ENCODE measurements around the gene SH3TC1. TPM values are rescaled to one million over a fixed set of nuclear protein-coding genes. Genes with fewer than 3 reads are reported as not detected.

The SH3TC1 gene
- polyA plus RNA-seq, 4 donors, result 0.45 to 25.3 (median 6.3) TPM

DNA sequence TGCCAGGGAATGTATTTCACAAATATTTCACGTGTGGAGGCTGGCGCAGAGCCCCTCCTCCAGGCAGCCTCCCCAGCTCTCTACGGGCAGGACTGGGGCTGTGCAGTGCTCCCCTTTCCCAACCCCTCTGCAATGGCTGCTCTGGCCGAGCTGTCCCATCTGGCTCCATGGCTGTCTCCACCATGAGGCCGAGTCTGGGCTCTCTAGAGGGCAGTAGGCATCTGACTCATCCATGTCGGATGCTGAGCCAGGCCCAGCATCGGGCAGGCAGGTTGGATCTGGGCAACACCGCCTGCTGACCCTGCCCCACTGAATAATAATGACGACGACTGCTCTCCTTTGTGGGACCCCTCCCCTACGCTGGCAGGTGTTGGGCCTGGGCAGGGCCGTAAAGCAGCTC is 11.0 kb upstream of the SH3TC1 start:
- Histone ChIP-seq H3K27ac (ENCODE audit: low read depth in 1 of 3, low read length in 2 of 3) (no peak overlapping the region), H3K4me1 (ENCODE audit: control insufficient read depth in 3 of 3, insufficient read depth in 2 of 3, low read depth in 1 of 3, low read length in 2 of 3) (peaks cover 0 to 7% (median 1%) of the 10 kb centered on the region in 3 donors)
- no peak for FAIRE-seq

GRCh38 chr4:8188743-8189550 is 10.1 kb upstream of the SH3TC1 start:
- 31 to 69% (median 43%) methylated on average over 27 to 29 of the region's 29 CpGs for WGBS, 3 donors
- FAIRE-seq (no peak), DNase-seq (no peak)
- H3K9me3 ChIP-seq (ENCODE audit: control insufficient read depth in 2 of 2, insufficient read depth in 1 of 2, low read depth in 1 of 2, low read length in 1 of 2), result no peaks in the 10 kb centered on the region
- no peak overlapping the region for H3K4me3 ChIP-seq (ENCODE audit: low read depth in 1 of 3, low read length in 3 of 3)
- H3K27me3 ChIP-seq (ENCODE audit: control insufficient read depth in 3 of 3, insufficient read depth in 3 of 3, low read length in 3 of 3), result no peaks in the 10 kb centered on the region
- H3K4me1 ChIP-seq (ENCODE audit: control insufficient read depth in 3 of 3, insufficient read depth in 2 of 3, low read depth in 1 of 3, low read length in 2 of 3), result peaks cover 0 to 7% (median 0%) of the 10 kb centered on the region in 3 donors
- H3K27ac ChIP-seq (ENCODE audit: low read depth in 1 of 3, low read length in 2 of 3), result no peak overlapping the region
- no peaks in the 10 kb centered on the region for H3K36me3 ChIP-seq (ENCODE audit: control insufficient read depth in 3 of 3, insufficient read depth in 2 of 3, low read depth in 1 of 3, low read length in 3 of 3)

More for the DNA sequence above, 11.0 kb upstream of the SH3TC1 start:
- Histone ChIP-seq H3K27me3 (ENCODE audit: control insufficient read depth in 3 of 3, insufficient read depth in 3 of 3, low read length in 3 of 3) (no peaks in the 10 kb centered on the region), H3K4me3 (ENCODE audit: low read depth in 1 of 3, low read length in 3 of 3) (no peak overlapping the region), H3K36me3 (ENCODE audit: control insufficient read depth in 3 of 3, insufficient read depth in 2 of 3, low read depth in 1 of 3, low read length in 3 of 3) (no peaks in the 10 kb centered on the region), H3K9me3 (ENCODE audit: control insufficient read depth in 2 of 2, insufficient read depth in 1 of 2, low read depth in 1 of 2, low read length in 1 of 2) (no peaks in the 10 kb centered on the region)
- WGBS, 3 donors, result 31 to 80% (median 49%) methylated on average over 12 of the region's 12 CpGs
- DNase-seq, result peak in 1 of 2 donors; percentile 52

DNA sequence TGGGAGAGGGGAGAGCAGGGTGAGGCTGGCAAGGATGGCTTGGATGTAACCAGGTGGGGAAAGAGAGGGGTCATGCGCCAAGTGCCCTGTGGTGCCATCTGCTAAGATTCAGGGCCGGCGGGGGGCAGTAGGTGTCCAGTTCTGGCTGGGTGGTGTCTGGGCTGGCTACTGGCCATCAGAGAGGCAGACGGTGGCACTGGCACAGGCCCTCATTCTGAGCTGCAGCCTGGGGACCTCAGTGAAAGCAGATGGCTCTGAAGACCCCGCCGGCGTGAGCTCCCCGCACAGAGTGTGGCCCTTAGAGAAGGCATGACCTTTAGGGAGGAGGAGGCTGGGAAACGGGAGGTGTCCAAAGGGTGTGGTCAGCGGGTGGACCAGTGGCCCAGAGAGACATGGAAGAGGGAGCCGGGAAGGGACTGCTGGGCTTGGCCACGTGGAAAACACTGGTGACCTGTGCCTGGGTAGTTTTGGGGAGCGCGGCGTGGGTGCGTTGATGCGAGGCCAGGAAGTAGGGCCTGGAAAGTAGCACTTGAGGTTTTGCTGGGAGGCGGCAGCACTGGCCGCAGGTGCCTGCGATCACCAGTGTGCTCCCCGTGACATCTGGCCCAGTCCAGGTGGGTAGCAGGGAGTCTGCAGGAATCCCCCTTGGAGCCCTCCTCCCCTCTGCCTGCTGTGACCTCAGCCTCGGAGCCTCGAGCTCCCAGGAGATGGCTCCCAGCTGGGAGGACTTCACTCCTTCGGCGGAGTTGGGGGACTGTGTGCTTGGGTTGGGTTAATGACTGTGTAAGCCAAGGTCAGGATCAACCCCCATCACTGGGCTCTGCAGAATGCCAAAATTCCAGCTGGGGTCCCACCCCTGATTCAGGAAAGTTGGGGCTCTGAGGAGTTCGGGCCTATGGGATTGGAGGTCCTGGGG is 9.3 kb upstream of the SH3TC1 start:
- H3K27ac ChIP-seq (ENCODE audit: low read depth in 1 of 3, low read length in 2 of 3), result peak overlapping the region in 1 of 3 donors; percentile 70
- H3K4me1 ChIP-seq (ENCODE audit: control insufficient read depth in 3 of 3, insufficient read depth in 2 of 3, low read depth in 1 of 3, low read length in 2 of 3), result peaks cover 0 to 7% (median 0%) of the 10 kb centered on the region in 3 donors
- no peaks in the 10 kb centered on the region for H3K36me3 ChIP-seq (ENCODE audit: control insufficient read depth in 3 of 3, insufficient read depth in 2 of 3, low read depth in 1 of 3, low read length in 3 of 3)
- H3K4me3 ChIP-seq (ENCODE audit: low read depth in 1 of 3, low read length in 3 of 3), result no peak overlapping the region
- H3K27me3 ChIP-seq (ENCODE audit: control insufficient read depth in 3 of 3, insufficient read depth in 3 of 3, low read length in 3 of 3), result no peaks in the 10 kb centered on the region
- no peaks in the 10 kb centered on the region for H3K9me3 ChIP-seq (ENCODE audit: control insufficient read depth in 2 of 2, insufficient read depth in 1 of 2, low read depth in 1 of 2, low read length in 1 of 2)
- FAIRE-seq, result no peak
- no peak for DNase-seq
- 85 to 92% (median 86%) methylated on average over 25 to 26 of the region's 26 CpGs for WGBS, 3 donors

DNA sequence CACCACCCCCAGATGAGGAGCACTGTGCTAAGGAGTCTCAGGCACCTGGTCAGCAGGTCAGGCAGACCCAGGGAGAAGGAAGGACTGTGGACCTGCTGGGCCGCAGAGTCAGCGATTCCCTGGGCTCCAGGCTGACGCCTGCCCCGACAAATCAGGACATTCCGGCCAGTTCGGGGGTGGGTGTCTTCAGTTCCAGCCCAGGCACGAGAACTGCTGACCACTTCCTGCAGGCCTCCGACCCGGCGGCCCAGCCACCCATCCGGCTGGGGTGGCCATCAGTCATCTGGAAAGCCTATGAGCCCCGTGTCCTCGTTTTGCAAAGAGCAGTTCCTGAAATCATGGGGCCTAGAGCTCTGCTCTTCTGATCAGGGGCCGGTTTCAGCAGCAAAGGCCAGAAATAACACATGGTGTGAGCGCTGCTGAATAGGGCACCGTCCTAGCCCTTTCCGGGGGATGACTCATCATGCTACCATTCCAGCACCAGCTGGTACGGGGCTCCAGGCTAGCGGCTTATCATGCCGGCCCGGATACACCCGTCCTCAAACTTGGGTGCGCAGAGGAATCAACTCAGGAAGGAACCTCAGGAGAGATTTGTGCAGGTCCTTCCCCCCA is 7.8 kb upstream of the SH3TC1 start:
- H3K27ac ChIP-seq (ENCODE audit: low read depth in 1 of 3, low read length in 2 of 3), result peak overlapping the region in 2 of 3 donors; percentile 56 to 70
- no peaks in the 10 kb centered on the region for H3K36me3 ChIP-seq (ENCODE audit: control insufficient read depth in 3 of 3, insufficient read depth in 2 of 3, low read depth in 1 of 3, low read length in 3 of 3)
- DNase-seq (peak in 1 of 2 donors; percentile 59), FAIRE-seq (no peak)
- peaks cover 0 to 7% (median 0%) of the 10 kb centered on the region in 3 donors for H3K4me1 ChIP-seq (ENCODE audit: control insufficient read depth in 3 of 3, insufficient read depth in 2 of 3, low read depth in 1 of 3, low read length in 2 of 3)
- 45 to 54% (median 51%) methylated on average over 23 of the region's 23 CpGs for WGBS, 3 donors
- H3K27me3 ChIP-seq (ENCODE audit: control insufficient read depth in 3 of 3, insufficient read depth in 3 of 3, low read length in 3 of 3), result no peaks in the 10 kb centered on the region
- H3K4me3 ChIP-seq (ENCODE audit: low read depth in 1 of 3, low read length in 3 of 3), result no peak overlapping the region
- no peaks in the 10 kb centered on the region for H3K9me3 ChIP-seq (ENCODE audit: control insufficient read depth in 2 of 2, insufficient read depth in 1 of 2, low read depth in 1 of 2, low read length in 1 of 2)

GRCh38 chr4:8192748-8193738 is 6.0 kb upstream of the SH3TC1 start:
- Histone ChIP-seq H3K27me3 (ENCODE audit: control insufficient read depth in 3 of 3, insufficient read depth in 3 of 3, low read length in 3 of 3) (no peaks in the 10 kb centered on the region), H3K27ac (ENCODE audit: low read depth in 1 of 3, low read length in 2 of 3) (peak overlapping the region in 2 of 3 donors; percentile 19 to 38), H3K36me3 (ENCODE audit: control insufficient read depth in 3 of 3, insufficient read depth in 2 of 3, low read depth in 1 of 3, low read length in 3 of 3) (no peaks in the 10 kb centered on the region), H3K4me1 (ENCODE audit: control insufficient read depth in 3 of 3, insufficient read depth in 2 of 3, low read depth in 1 of 3, low read length in 2 of 3) (peaks cover 0 to 12% (median 0%) of the 10 kb centered on the region in 3 donors), H3K9me3 (ENCODE audit: control insufficient read depth in 2 of 2, insufficient read depth in 1 of 2, low read depth in 1 of 2, low read length in 1 of 2) (no peaks in the 10 kb centered on the region), H3K4me3 (ENCODE audit: low read depth in 1 of 3, low read length in 3 of 3) (no peak overlapping the region)
- WGBS, 3 donors, result 34 to 49% (median 37%) methylated on average over 18 of the region's 18 CpGs
- DNase-seq, result peak; percentile 73 to 83
- no peak for FAIRE-seq

GRCh38 chr4:8194306-8195242 is 4.5 kb upstream of the SH3TC1 start:
- H3K9me3 ChIP-seq (ENCODE audit: control insufficient read depth in 2 of 2, insufficient read depth in 1 of 2, low read depth in 1 of 2, low read length in 1 of 2), result no peaks in the 10 kb centered on the region
- H3K27me3 ChIP-seq (ENCODE audit: control insufficient read depth in 3 of 3, insufficient read depth in 3 of 3, low read length in 3 of 3), result no peaks in the 10 kb centered on the region
- H3K36me3 ChIP-seq (ENCODE audit: control insufficient read depth in 3 of 3, insufficient read depth in 2 of 3, low read depth in 1 of 3, low read length in 3 of 3), result no peaks in the 10 kb centered on the region
- FAIRE-seq (no peak), DNase-seq (no peak)
- no peak overlapping the region for H3K27ac ChIP-seq (ENCODE audit: low read depth in 1 of 3, low read length in 2 of 3)
- WGBS, 3 donors, result 70 to 80% (median 74%) methylated on average over 19 of the region's 19 CpGs
- H3K4me3 ChIP-seq (ENCODE audit: low read depth in 1 of 3, low read length in 3 of 3), result no peak overlapping the region
- H3K4me1 ChIP-seq (ENCODE audit: control insufficient read depth in 3 of 3, insufficient read depth in 2 of 3, low read depth in 1 of 3, low read length in 2 of 3), result peaks cover 0 to 25% (median 0%) of the 10 kb centered on the region in 3 donors

DNA sequence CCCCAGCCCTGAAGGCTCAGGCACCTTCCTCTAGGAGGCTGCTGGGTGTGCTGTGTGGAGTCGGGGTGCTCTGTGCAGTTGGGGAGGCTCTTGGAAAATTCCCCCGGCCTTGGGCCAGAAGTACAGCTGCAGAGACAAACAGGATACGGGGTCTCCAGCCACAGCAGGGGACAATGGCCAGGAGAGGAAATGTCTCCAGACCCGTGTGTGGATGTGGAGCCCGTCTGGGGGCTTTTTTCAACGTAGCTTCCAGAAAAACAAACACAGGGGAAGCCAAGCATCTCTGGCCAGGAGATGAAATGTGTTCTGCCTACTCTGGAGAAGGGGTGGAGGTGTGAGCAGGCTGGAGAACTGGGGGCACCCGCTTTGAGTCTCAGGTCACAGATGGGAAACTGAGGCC is 3.7 kb upstream of the SH3TC1 start:
- H3K4me3 ChIP-seq (ENCODE audit: low read depth in 1 of 3, low read length in 3 of 3), result no peak overlapping the region
- H3K27me3 ChIP-seq (ENCODE audit: control insufficient read depth in 3 of 3, insufficient read depth in 3 of 3, low read length in 3 of 3), result no peaks in the 10 kb centered on the region
- FAIRE-seq, result no peak
- no peaks in the 10 kb centered on the region for H3K9me3 ChIP-seq (ENCODE audit: control insufficient read depth in 2 of 2, insufficient read depth in 1 of 2, low read depth in 1 of 2, low read length in 1 of 2)
- H3K27ac ChIP-seq (ENCODE audit: low read depth in 1 of 3, low read length in 2 of 3), result no peak overlapping the region
- peaks cover 0 to 34% (median 0%) of the 10 kb centered on the region in 3 donors for H3K4me1 ChIP-seq (ENCODE audit: control insufficient read depth in 3 of 3, insufficient read depth in 2 of 3, low read depth in 1 of 3, low read length in 2 of 3)
- DNase-seq, result no peak
- no peaks in the 10 kb centered on the region for H3K36me3 ChIP-seq (ENCODE audit: control insufficient read depth in 3 of 3, insufficient read depth in 2 of 3, low read depth in 1 of 3, low read length in 3 of 3)
- whole genome bisulfite sequencing, 3 donors, result 67 to 73% (median 70%) methylated on average over 7 of the region's 7 CpGs
